ENCODE results near the gene DHODH. TPM values are rescaled to one million over a fixed set of nuclear protein-coding genes. Genes with fewer than 3 reads are reported as not detected.

Gene DHODH
- total RNA-seq, 1 donor from 2014 or later = 5.2 TPM

- Histone ChIP-seq H3K4me3 (ENCODE audit: insufficient read depth, low read depth, low read length) (no peak overlapping the region), H3K4me1 (ENCODE audit: insufficient read depth, low read length) (peaks cover under 1% of the 10 kb centered on the region), H3K36me3 (ENCODE audit: insufficient read depth, low read length) (no peaks in the 10 kb centered on the region), H3K4me2 (ENCODE audit: low read length) (no peak overlapping the region), H3K79me2 (ENCODE audit: insufficient read depth, low read length) (no peaks in the 10 kb centered on the region), H3K9me3 (ENCODE audit: insufficient read depth, low read depth, low read length) (no peaks in the 10 kb centered on the region), H4K20me1 (ENCODE audit: insufficient read depth, low read length) (no peaks in the 10 kb centered on the region), H3K27me3 (ENCODE audit: insufficient read depth, low read length) (no peaks in the 10 kb centered on the region), H3K27ac (ENCODE audit: low read depth, low read length) (no peak overlapping the region), H2AFZ (ENCODE audit: low read depth, low read length) (no peak overlapping the region), H3K9ac (ENCODE audit: low read length) (no peak overlapping the region)
- FAIRE-seq (no peak), DNase-seq (ENCODE audit: low read depth) (no peak)
- H3K4me3 Mint-ChIP-seq (ENCODE audit: unreplicated experiment) = no peak overlapping the region
- peaks cover 10% of the 10 kb centered on the region for H3K36me3 Mint-ChIP-seq (ENCODE audit: low read depth, unreplicated experiment)
- H3K27me3 Mint-ChIP-seq (ENCODE audit: low read depth, unreplicated experiment) = no peaks in the 10 kb centered on the region
- H3K4me1 Mint-ChIP-seq (ENCODE audit: low read depth, unreplicated experiment) = peaks cover 12% of the 10 kb centered on the region
- TF ChIP-seq CTCF (IDR thresholded peaks at IDR 0.05; ENCODE audit: insufficient read depth, low read depth, low read length) (no peak), EZH2 (IDR thresholded peaks at IDR 0.05; ENCODE audit: insufficient read depth, low read length) (no peak)
- H3K27ac Mint-ChIP-seq (ENCODE audit: unreplicated experiment) = no peak overlapping the region
- H3K9me3 Mint-ChIP-seq (ENCODE audit: unreplicated experiment) = no peaks in the 10 kb centered on the region
Observed at GRCh38 chr16:72018470-72018869, 9.9 kb downstream of the DHODH start.

- Histone ChIP-seq H4K20me1 (ENCODE audit: insufficient read depth, low read length) (no peaks in the 10 kb centered on the region), H2AFZ (ENCODE audit: low read depth, low read length) (no peak overlapping the region), H3K9ac (ENCODE audit: low read length) (no peak overlapping the region), H3K9me3 (ENCODE audit: insufficient read depth, low read depth, low read length) (no peaks in the 10 kb centered on the region), H3K4me3 (ENCODE audit: insufficient read depth, low read depth, low read length) (no peak overlapping the region), H3K79me2 (ENCODE audit: insufficient read depth, low read length) (no peaks in the 10 kb centered on the region), H3K4me1 (ENCODE audit: insufficient read depth, low read length) (no peaks in the 10 kb centered on the region), H3K27me3 (ENCODE audit: insufficient read depth, low read length) (no peaks in the 10 kb centered on the region), H3K4me2 (ENCODE audit: low read length) (no peak overlapping the region), H3K36me3 (ENCODE audit: insufficient read depth, low read length) (no peaks in the 10 kb centered on the region), H3K27ac (ENCODE audit: low read depth, low read length) (no peak overlapping the region)
- Mint-ChIP-seq H3K4me3 (ENCODE audit: unreplicated experiment) (no peak overlapping the region), H3K27me3 (ENCODE audit: low read depth, unreplicated experiment) (no peaks in the 10 kb centered on the region), H3K27ac (ENCODE audit: unreplicated experiment) (no peak overlapping the region), H3K36me3 (ENCODE audit: low read depth, unreplicated experiment) (peaks cover 13% of the 10 kb centered on the region), H3K9me3 (ENCODE audit: unreplicated experiment) (no peaks in the 10 kb centered on the region), H3K4me1 (ENCODE audit: low read depth, unreplicated experiment) (peaks cover 4% of the 10 kb centered on the region)
- TF ChIP-seq CTCF (IDR thresholded peaks at IDR 0.05; ENCODE audit: insufficient read depth, low read depth, low read length) (no peak), EZH2 (IDR thresholded peaks at IDR 0.05; ENCODE audit: insufficient read depth, low read length) (no peak)
- no peak for DNase-seq (ENCODE audit: low read depth)
- no peak for FAIRE-seq
Observed at GRCh38 chr16:72021043-72021442, 12.5 kb downstream of the DHODH start.

- Mint-ChIP-seq H3K27me3 (ENCODE audit: low read depth, unreplicated experiment) (no peaks in the 10 kb centered on the region), H3K27ac (ENCODE audit: unreplicated experiment) (no peak overlapping the region), H3K9me3 (ENCODE audit: unreplicated experiment) (no peaks in the 10 kb centered on the region), H3K4me1 (ENCODE audit: low read depth, unreplicated experiment) (peaks cover 4% of the 10 kb centered on the region), H3K4me3 (ENCODE audit: unreplicated experiment) (no peak overlapping the region), H3K36me3 (ENCODE audit: low read depth, unreplicated experiment) (peaks cover 9% of the 10 kb centered on the region)
- H3K4me3 ChIP-seq (ENCODE audit: insufficient read depth, low read depth, low read length) = no peak overlapping the region
- no peaks in the 10 kb centered on the region for H3K27me3 ChIP-seq (ENCODE audit: insufficient read depth, low read length)
- no peak overlapping the region for H3K4me2 ChIP-seq (ENCODE audit: low read length)
- H3K36me3 ChIP-seq (ENCODE audit: insufficient read depth, low read length) = no peaks in the 10 kb centered on the region
- FAIRE-seq (no peak), DNase-seq (ENCODE audit: low read depth) (no peak)
- H3K9me3 ChIP-seq (ENCODE audit: insufficient read depth, low read depth, low read length) = no peaks in the 10 kb centered on the region
- no peaks in the 10 kb centered on the region for H3K4me1 ChIP-seq (ENCODE audit: insufficient read depth, low read length)
- no peak overlapping the region for H3K27ac ChIP-seq (ENCODE audit: low read depth, low read length)
- no peaks in the 10 kb centered on the region for H4K20me1 ChIP-seq (ENCODE audit: insufficient read depth, low read length)
- no peaks in the 10 kb centered on the region for H3K79me2 ChIP-seq (ENCODE audit: insufficient read depth, low read length)
- no peak for TF ChIP-seq EZH2 (IDR thresholded peaks at IDR 0.05; ENCODE audit: insufficient read depth, low read length)
- no peak for TF ChIP-seq CTCF (IDR thresholded peaks at IDR 0.05; ENCODE audit: insufficient read depth, low read depth, low read length)
- no peak overlapping the region for H2AFZ ChIP-seq (ENCODE audit: low read depth, low read length)
- no peak overlapping the region for H3K9ac ChIP-seq (ENCODE audit: low read length)
Observed at GRCh38 chr16:72022127-72022526, 13.6 kb downstream of the DHODH start.

All from astrocyte (in vitro differentiated cells and primary cell).